Neural cell (in vitro differentiated cells): Measurements from ENCODE around the gene EFCC1. TPM values are rescaled to one million over a fixed set of nuclear protein-coding genes. Genes with fewer than 3 reads are reported as not detected.

Experiments used
- H2AFZ ChIP-seq: fragments of 200-600, 300-800 bp; sonication (generic), shearing (Covaris generic); 2 replicates; pipeline ENCODE4 v1.6.0; 2014; ENCODE audit warnings: low read depth, mild to moderate bottlenecking, antibody characterized with exemption, low read length, moderate library complexity
- H3F3A ChIP-seq: fragments of 200-600 bp; shearing (Covaris generic); 2 replicates; pipeline ENCODE4 v1.6.1; 2016; ENCODE audit warnings: mild to moderate bottlenecking, moderate library complexity, mixed read lengths, antibody characterized with exemption, low read length; ENCODE audit not compliant: insufficient read depth, poor library complexity, severe bottlenecking
- H3K27ac ChIP-seq: fragments of 200-600, 300-800 bp; sonication (generic), shearing (Covaris generic); 2 replicates; pipeline ENCODE4 v1.5.1; 2014; ENCODE audit warnings: mild to moderate bottlenecking, low read length, moderate library complexity
- H3K27me3 ChIP-seq: fragments of 300-800, 200-600 bp; sonication (generic), shearing (Covaris generic); 2 replicates; pipeline ENCODE4 v1.6.0; 2014; ENCODE audit warnings: mild to moderate bottlenecking, low read depth, low read length, moderate library complexity; ENCODE audit not compliant: insufficient read depth
- H3K36me3 ChIP-seq: fragments of 300-800, 200-600 bp; sonication (generic), shearing (Covaris generic); 2 replicates; pipeline ENCODE4 v1.5.1; 2014; ENCODE audit warnings: mild to moderate bottlenecking, antibody characterized with exemption, low read length, moderate library complexity; ENCODE audit not compliant: insufficient read depth
- H3K4me2 ChIP-seq: fragments of 300-800, 200-600 bp; sonication (generic), shearing (Covaris generic); 2 replicates; pipeline ENCODE4 v1.6.0; 2014; ENCODE audit warnings: mild to moderate bottlenecking, low read length
- H3K4me3 ChIP-seq: fragments of 300-800, 200-600 bp; sonication (generic), shearing (Covaris generic); 2 replicates; pipeline ENCODE4 v1.5.1; 2014; ENCODE audit warnings: mild to moderate bottlenecking, low read length, moderate library complexity
- H3K79me2 ChIP-seq: fragments of 200-600 bp; shearing (Covaris generic); replicated peaks from 2 replicates; pipeline ENCODE4 v1.6.0; 2014; ENCODE audit warnings: mild to moderate bottlenecking, low read length, moderate library complexity; ENCODE audit not compliant: insufficient read depth
- H3K9ac ChIP-seq: fragments of 300-800, 200-600 bp; sonication (generic), shearing (Covaris generic); 2 replicates; pipeline ENCODE4 v1.6.1; 2016; ENCODE audit warnings: mild to moderate bottlenecking, low read length, mixed read lengths
- H3K9me2 ChIP-seq: fragments of 200-600 bp; shearing (Covaris generic); 2 replicates; pipeline ENCODE4 v1.6.1; 2016; ENCODE audit warnings: mild to moderate bottlenecking, low read length, mixed read lengths; ENCODE audit not compliant: insufficient read depth
- H3K9me3 ChIP-seq: fragments of 200-600, 300-800 bp; sonication (generic), shearing (Covaris generic); 2 replicates; pipeline ENCODE4 v1.6.1; 2016; ENCODE audit warnings: mild to moderate bottlenecking, mixed run types, low read length, moderate library complexity, mixed read lengths
- H4K20me1 ChIP-seq: fragments of 200-600 bp; shearing (Covaris generic); 2 replicates; pipeline ENCODE4 v1.6.1; 2016; ENCODE audit warnings: mild to moderate bottlenecking, mixed run types; ENCODE audit not compliant: insufficient read depth
- EP300 ChIP-seq: fragments of 450-650 bp; conservative IDR thresholded peaks from 2 replicates; pipeline ENCODE4 v1.6.1; 2014; ENCODE audit warnings: antibody characterized with exemption, mild to moderate bottlenecking, moderate library complexity; ENCODE audit not compliant: poor library complexity, severe bottlenecking
- EZH2 ChIP-seq: fragments of 200-600, 300-800 bp; shearing (Covaris generic), sonication (generic); IDR thresholded peaks from 2 replicates; pipeline ENCODE4 v1.6.1; 2014; ENCODE audit warnings: antibody characterized with exemption, low read length, borderline replicate concordance, mild to moderate bottlenecking; ENCODE audit not compliant: insufficient read depth, poor library complexity, severe bottlenecking
- MXI1 ChIP-seq: fragments of 450-650 bp; conservative IDR thresholded peaks from 2 replicates; pipeline ENCODE4 v1.6.1; 2014; ENCODE audit warnings: antibody characterized with exemption, mild to moderate bottlenecking; ENCODE audit not compliant: poor library complexity, severe bottlenecking
- POLR2AphosphoS5 ChIP-seq: IDR thresholded peaks from 2 replicates; pipeline ENCODE4 v1.6.1; 2012
- RAD21 ChIP-seq: fragments of 450-650 bp; conservative IDR thresholded peaks from 2 replicates; pipeline ENCODE4 v1.6.1; 2014; ENCODE audit warnings: antibody characterized with exemption, mild to moderate bottlenecking, moderate library complexity
- SMC3 ChIP-seq: fragments of 450-650 bp; conservative IDR thresholded peaks from 2 replicates; pipeline ENCODE4 v1.6.1; 2014; ENCODE audit warnings: antibody characterized with exemption, mild to moderate bottlenecking, moderate library complexity; ENCODE audit not compliant: poor library complexity
- TAF1 ChIP-seq: IDR thresholded peaks from 2 replicates; pipeline ENCODE4 v1.6.1; 2012; ENCODE audit warnings: low read depth
- polyA plus RNA-seq: library from polyadenylated mRNA; depleted of rRNA; stranded (reverse); fragments of >200 nt; gene quantifications from 2 replicates; pipeline ENCODE4 v1.2.3, GENCODE V29; 2014
- TF ChIP-seq, protein P1 (sequence below): IDR thresholded peaks from 2 replicates; pipeline ENCODE4 v1.6.1; 2012; ENCODE audit warnings: borderline replicate concordance
- TF ChIP-seq, protein P2 (sequence below): fragments of 450-650 bp; IDR thresholded peaks from 2 replicates; pipeline ENCODE4 v1.5.1; 2014; ENCODE audit warnings: antibody characterized with exemption, mild to moderate bottlenecking, moderate library complexity; ENCODE audit not compliant: poor library complexity, severe bottlenecking

The EFCC1 gene
- polyA plus RNA-seq, 1 donor from 2014 or later, result not detected

- Histone ChIP-seq H2AFZ (no peak overlapping the region), H3K27ac (no peak overlapping the region), H3K9ac (no peak overlapping the region), H3K9me3 (no peaks in the 10 kb centered on the region), H3K4me3 (no peak overlapping the region), H3K27me3 (no peaks in the 10 kb centered on the region), H4K20me1 (no peaks in the 10 kb centered on the region), H3K9me2 (no peaks in the 10 kb centered on the region), H3K79me2 (no peaks in the 10 kb centered on the region), H3F3A (no peaks in the 10 kb centered on the region), H3K36me3 (no peaks in the 10 kb centered on the region), H3K4me2 (no peak overlapping the region)
- no peak for TF ChIP-seq TAF1
- no peak for TF ChIP-seq POLR2AphosphoS5
- no peak for TF ChIP-seq RAD21
- TF ChIP-seq, protein P1, sequence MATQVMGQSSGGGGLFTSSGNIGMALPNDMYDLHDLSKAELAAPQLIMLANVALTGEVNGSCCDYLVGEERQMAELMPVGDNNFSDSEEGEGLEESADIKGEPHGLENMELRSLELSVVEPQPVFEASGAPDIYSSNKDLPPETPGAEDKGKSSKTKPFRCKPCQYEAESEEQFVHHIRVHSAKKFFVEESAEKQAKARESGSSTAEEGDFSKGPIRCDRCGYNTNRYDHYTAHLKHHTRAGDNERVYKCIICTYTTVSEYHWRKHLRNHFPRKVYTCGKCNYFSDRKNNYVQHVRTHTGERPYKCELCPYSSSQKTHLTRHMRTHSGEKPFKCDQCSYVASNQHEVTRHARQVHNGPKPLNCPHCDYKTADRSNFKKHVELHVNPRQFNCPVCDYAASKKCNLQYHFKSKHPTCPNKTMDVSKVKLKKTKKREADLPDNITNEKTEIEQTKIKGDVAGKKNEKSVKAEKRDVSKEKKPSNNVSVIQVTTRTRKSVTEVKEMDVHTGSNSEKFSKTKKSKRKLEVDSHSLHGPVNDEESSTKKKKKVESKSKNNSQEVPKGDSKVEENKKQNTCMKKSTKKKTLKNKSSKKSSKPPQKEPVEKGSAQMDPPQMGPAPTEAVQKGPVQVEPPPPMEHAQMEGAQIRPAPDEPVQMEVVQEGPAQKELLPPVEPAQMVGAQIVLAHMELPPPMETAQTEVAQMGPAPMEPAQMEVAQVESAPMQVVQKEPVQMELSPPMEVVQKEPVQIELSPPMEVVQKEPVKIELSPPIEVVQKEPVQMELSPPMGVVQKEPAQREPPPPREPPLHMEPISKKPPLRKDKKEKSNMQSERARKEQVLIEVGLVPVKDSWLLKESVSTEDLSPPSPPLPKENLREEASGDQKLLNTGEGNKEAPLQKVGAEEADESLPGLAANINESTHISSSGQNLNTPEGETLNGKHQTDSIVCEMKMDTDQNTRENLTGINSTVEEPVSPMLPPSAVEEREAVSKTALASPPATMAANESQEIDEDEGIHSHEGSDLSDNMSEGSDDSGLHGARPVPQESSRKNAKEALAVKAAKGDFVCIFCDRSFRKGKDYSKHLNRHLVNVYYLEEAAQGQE, result no peak
- TF ChIP-seq, protein P2, sequence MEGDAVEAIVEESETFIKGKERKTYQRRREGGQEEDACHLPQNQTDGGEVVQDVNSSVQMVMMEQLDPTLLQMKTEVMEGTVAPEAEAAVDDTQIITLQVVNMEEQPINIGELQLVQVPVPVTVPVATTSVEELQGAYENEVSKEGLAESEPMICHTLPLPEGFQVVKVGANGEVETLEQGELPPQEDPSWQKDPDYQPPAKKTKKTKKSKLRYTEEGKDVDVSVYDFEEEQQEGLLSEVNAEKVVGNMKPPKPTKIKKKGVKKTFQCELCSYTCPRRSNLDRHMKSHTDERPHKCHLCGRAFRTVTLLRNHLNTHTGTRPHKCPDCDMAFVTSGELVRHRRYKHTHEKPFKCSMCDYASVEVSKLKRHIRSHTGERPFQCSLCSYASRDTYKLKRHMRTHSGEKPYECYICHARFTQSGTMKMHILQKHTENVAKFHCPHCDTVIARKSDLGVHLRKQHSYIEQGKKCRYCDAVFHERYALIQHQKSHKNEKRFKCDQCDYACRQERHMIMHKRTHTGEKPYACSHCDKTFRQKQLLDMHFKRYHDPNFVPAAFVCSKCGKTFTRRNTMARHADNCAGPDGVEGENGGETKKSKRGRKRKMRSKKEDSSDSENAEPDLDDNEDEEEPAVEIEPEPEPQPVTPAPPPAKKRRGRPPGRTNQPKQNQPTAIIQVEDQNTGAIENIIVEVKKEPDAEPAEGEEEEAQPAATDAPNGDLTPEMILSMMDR, result no peak
- TF ChIP-seq SMC3, result no peak
- no peak for TF ChIP-seq EP300
- no peak for TF ChIP-seq MXI1
- TF ChIP-seq EZH2, result no peak
Measured at GRCh38 chr3:128975276-128975675, 25.8 kb upstream of the EFCC1 start.

DNA sequence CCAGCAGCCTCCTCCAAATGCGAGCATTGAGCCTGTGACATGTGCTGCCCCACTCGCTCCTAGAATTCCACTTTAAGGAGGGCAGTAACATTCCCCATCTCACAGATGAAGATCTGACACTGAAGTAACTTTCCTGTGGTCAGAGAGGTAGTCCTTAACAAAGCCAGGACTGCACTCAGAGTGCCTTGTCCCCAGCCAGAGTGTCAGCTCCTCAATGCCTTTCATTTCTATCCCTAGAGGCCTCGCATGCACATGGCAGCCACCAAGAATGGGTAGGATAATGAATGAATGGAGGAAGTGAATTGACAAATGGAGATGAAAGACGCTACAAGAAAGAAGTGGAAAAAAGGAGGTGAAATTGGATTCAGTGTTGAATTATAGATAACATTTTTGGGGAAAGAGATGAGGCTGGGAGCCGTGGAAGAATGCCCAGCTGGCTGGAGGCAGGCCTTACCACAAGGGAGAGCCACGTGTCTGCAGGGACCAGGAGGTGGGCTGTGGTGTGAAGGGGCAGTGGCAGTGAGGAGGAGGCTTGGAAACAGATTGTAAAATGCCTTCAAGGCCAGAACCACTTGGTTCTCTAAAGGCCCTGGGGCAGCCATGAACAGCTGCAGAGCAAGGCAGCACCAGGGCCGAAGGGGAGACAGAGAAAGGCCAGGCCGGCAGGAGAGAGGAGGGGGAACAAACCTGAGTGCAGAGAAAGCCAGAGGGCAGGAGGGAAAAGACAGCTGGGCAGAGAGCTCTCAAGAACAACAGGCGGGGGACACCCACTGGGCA, 17.6 kb upstream of the EFCC1 start:
- H3K4me2 ChIP-seq, result no peak overlapping the region
- no peaks in the 10 kb centered on the region for H3K9me2 ChIP-seq
- H3K79me2 ChIP-seq, result no peaks in the 10 kb centered on the region
- H3K9ac ChIP-seq, result no peak overlapping the region
- H3K27ac ChIP-seq, result no peak overlapping the region
- TF ChIP-seq EZH2 (no peak), MXI1 (no peak), SMC3 (no peak), RAD21 (no peak), TAF1 (no peak), POLR2AphosphoS5 (no peak), EP300 (no peak)
- TF ChIP-seq, protein P1, result no peak
- TF ChIP-seq, protein P2, result no peak
- H3K27me3 ChIP-seq, result no peaks in the 10 kb centered on the region
- no peak overlapping the region for H3K4me3 ChIP-seq
- H4K20me1 ChIP-seq, result no peaks in the 10 kb centered on the region
- no peak overlapping the region for H2AFZ ChIP-seq
- no peaks in the 10 kb centered on the region for H3K9me3 ChIP-seq
- H3K36me3 ChIP-seq, result no peaks in the 10 kb centered on the region
- no peaks in the 10 kb centered on the region for H3F3A ChIP-seq
